Parathyroid adenoma (tissue), 2 donors: Measurements from ENCODE around the gene GALNT3.

Source experiments
- H2AFZ ChIP-seq: fragments of 300-600 bp; sonication (generic); one replicate; pipeline ENCODE4 v1.7.0; 2017; ENCODE audit warnings: antibody characterized with exemption, mild to moderate bottlenecking
- H3K27ac ChIP-seq: fragments of 300-600 bp; sonication (generic); one replicate; pipeline ENCODE4 v1.7.0; 2017
- H3K27me3 ChIP-seq: fragments of 300-600 bp; sonication (generic); one replicate; pipeline ENCODE4 v1.7.0; 2017; ENCODE audit warnings: low read length; ENCODE audit not compliant: control insufficient read depth, insufficient read depth
- H3K36me3 ChIP-seq: fragments of 300-600 bp; sonication (generic); one replicate; pipeline ENCODE4 v1.7.0; 2017; ENCODE audit warnings: low read length; ENCODE audit not compliant: control insufficient read depth, insufficient read depth
- H3K4me1 ChIP-seq: fragments of 300-600 bp; sonication (generic); one replicate; pipeline ENCODE4 v1.7.0; 2017; ENCODE audit warnings: control low read depth
- H3K4me2 ChIP-seq: fragments of 300-600 bp; sonication (generic); one replicate; pipeline ENCODE4 v1.7.0; 2017; ENCODE audit warnings: low read length
- H3K4me3 ChIP-seq: fragments of 300-600 bp; sonication (generic); one replicate; pipeline ENCODE4 v1.7.0; 2017; ENCODE audit warnings: low read depth, low read length
- H3K79me2 ChIP-seq: fragments of 300-600 bp; sonication (generic); one replicate; pipeline ENCODE4 v1.7.0; 2017; ENCODE audit warnings: control low read depth
- H3K9ac ChIP-seq: fragments of 300-600 bp; sonication (generic); one replicate; pipeline ENCODE4 v1.7.0; 2017; ENCODE audit warnings: mild to moderate bottlenecking
- H3K9me3 ChIP-seq: fragments of 300-600 bp; sonication (generic); one replicate; pipeline ENCODE4 v1.7.0; 2017; ENCODE audit warnings: low read length; ENCODE audit not compliant: control insufficient read depth
- TF ChIP-seq, protein P1 (sequence below): fragments of 300-600 bp; sonication (generic); IDR thresholded peaks from one replicate; pipeline ENCODE4 v1.7.0; 2017; ENCODE audit warnings: antibody characterized with exemption, mild to moderate bottlenecking
- donor health status: primary hyperparathyroidism.

GALNT3 gene

DNA sequence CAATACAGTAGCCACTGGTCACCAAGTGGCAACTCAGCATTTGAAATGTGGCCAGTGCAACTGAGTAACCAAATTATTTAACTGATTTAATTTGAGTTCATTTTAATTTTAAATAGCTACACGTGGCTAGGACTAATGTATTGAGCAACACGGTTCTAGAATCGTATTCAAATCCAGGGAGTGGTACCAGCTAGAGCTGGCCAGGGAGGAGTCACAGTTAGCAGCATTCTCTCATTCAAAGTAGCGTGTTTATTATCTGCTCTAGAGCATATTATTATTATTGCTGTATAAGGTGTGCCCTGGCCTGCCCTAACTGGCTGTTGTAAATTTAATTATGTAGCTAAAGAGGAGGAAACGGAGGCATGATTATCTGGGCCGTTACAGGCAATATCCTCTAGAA lies 92.9 kb downstream of the GALNT3 start:
- Histone ChIP-seq H3K27ac (no peak overlapping the region), H3K79me2 (no peaks in the 10 kb centered on the region), H3K4me2 (no peak overlapping the region), H2AFZ (no peak overlapping the region), H3K36me3 (no peaks in the 10 kb centered on the region), H3K9ac (no peak overlapping the region), H3K9me3 (no peaks in the 10 kb centered on the region), H3K4me3 (no peak overlapping the region), H3K4me1 (no peaks in the 10 kb centered on the region), H3K27me3 (no peaks in the 10 kb centered on the region)
- TF ChIP-seq, protein P1, sequence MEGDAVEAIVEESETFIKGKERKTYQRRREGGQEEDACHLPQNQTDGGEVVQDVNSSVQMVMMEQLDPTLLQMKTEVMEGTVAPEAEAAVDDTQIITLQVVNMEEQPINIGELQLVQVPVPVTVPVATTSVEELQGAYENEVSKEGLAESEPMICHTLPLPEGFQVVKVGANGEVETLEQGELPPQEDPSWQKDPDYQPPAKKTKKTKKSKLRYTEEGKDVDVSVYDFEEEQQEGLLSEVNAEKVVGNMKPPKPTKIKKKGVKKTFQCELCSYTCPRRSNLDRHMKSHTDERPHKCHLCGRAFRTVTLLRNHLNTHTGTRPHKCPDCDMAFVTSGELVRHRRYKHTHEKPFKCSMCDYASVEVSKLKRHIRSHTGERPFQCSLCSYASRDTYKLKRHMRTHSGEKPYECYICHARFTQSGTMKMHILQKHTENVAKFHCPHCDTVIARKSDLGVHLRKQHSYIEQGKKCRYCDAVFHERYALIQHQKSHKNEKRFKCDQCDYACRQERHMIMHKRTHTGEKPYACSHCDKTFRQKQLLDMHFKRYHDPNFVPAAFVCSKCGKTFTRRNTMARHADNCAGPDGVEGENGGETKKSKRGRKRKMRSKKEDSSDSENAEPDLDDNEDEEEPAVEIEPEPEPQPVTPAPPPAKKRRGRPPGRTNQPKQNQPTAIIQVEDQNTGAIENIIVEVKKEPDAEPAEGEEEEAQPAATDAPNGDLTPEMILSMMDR, result no peak

DNA sequence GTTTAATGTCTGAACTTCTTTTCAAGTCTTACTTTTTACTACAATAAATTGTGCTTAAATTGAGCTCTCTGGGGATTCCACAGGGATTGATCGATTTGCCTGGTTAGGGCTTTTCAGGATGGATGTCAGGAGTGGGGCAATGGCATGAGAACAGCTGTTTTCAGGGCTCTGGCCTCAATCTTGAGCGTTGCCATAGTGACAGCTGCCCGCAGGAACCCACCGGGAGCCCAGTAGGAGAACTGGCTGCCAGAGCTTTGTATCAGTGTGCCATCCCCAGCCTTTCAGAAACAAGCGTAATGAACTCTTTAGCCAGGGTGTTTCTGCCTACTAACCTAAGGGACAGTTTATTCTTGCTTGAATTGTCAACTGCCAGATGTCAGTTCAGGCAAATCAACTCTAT lies 93.5 kb downstream of the GALNT3 start:
- H3K4me3 ChIP-seq, result no peak overlapping the region
- H3K9ac ChIP-seq, result no peak overlapping the region
- H3K36me3 ChIP-seq, result no peaks in the 10 kb centered on the region
- no peaks in the 10 kb centered on the region for H3K4me1 ChIP-seq
- H3K79me2 ChIP-seq, result no peaks in the 10 kb centered on the region
- TF ChIP-seq, protein P1, result no peak
- H3K9me3 ChIP-seq, result no peaks in the 10 kb centered on the region
- H3K4me2 ChIP-seq, result no peak overlapping the region
- no peak overlapping the region for H3K27ac ChIP-seq
- no peak overlapping the region for H2AFZ ChIP-seq
- no peaks in the 10 kb centered on the region for H3K27me3 ChIP-seq

DNA sequence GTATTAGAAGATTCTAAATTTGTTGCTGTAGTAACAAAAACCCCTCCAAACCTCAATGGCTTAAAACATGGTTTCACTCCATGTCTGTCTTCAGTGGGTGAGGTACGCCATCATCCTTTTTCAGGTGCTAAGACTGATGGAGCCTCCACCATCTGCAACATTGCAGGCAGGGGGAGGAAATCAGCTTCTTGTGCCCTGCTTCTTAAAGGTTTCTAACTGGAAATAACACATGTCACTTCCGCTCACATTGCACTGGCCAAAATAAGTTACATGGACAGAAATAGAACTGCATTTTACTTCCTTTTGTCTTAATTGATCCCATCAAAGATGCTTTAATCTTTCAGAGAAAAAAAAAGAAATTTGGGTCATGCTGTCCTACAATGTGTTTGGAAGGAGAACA lies 94.1 kb downstream of the GALNT3 start:
- H2AFZ ChIP-seq, result no peak overlapping the region
- H3K27me3 ChIP-seq, result no peaks in the 10 kb centered on the region
- H3K4me2 ChIP-seq, result no peak overlapping the region
- H3K36me3 ChIP-seq, result no peaks in the 10 kb centered on the region
- no peak overlapping the region for H3K4me3 ChIP-seq
- no peak overlapping the region for H3K9ac ChIP-seq
- no peaks in the 10 kb centered on the region for H3K9me3 ChIP-seq
- TF ChIP-seq, protein P1, result no peak
- H3K79me2 ChIP-seq, result no peaks in the 10 kb centered on the region
- H3K27ac ChIP-seq, result no peak overlapping the region
- no peaks in the 10 kb centered on the region for H3K4me1 ChIP-seq

DNA sequence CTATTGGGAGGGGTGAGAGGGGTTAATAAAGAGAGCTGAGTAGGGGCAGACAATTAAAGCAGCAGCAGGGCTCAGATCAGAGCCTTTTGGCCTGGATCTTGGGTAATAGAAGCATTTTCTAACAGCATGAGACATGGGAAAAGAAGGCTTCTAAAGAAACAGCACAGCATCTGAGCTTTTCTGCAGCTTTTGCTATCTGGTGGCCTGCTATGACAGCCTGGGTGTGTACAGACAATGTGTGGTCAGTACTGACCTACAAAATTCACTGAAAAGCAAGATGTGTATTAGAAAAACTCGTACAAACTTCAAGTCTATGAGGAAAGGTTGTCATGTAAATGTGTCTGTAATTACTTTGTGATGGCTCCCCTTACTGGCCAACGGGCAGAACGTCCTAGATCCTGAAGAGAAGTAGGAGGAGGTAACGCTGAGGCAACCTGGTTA lies 95.6 kb downstream of the GALNT3 start:
- Histone ChIP-seq H3K9ac (no peak overlapping the region), H3K27me3 (no peaks in the 10 kb centered on the region), H3K4me1 (no peaks in the 10 kb centered on the region)

More for the DNA sequence above, 95.6 kb downstream of the GALNT3 start:
- H3K4me3 ChIP-seq, result no peak overlapping the region
- no peaks in the 10 kb centered on the region for H3K36me3 ChIP-seq
- H3K79me2 ChIP-seq, result no peaks in the 10 kb centered on the region
- no peak overlapping the region for H3K4me2 ChIP-seq
- H3K27ac ChIP-seq, result no peak overlapping the region
- H2AFZ ChIP-seq, result no peak overlapping the region
- TF ChIP-seq, protein P1, result peak; percentile 13
- no peaks in the 10 kb centered on the region for H3K9me3 ChIP-seq
